H1 (cell line): ENCODE data around the gene FGF1. TPM values are rescaled to one million over a fixed set of nuclear protein-coding genes. Genes with fewer than 3 reads are reported as not detected.

ENCODE experiments used
- CTCF ChIA-PET: fragments of 300-600 bp; sonication (Branson Sonifier 250); formaldehyde crosslinking; loops from one replicate; lab custom pipeline; 2021; ENCODE audit not compliant: partially characterized antibody; lab: Charles Lee
- POLR2A ChIA-PET: fragments of 300-600 bp; sonication (Branson Sonifier 250); formaldehyde crosslinking; loops from one replicate; lab custom pipeline; 2021; ENCODE audit warnings: inconsistent platforms; ENCODE audit not compliant: partially characterized antibody; lab: Charles Lee
- DNase-seq, 2 experiments: peaks; one replicate each; pipeline versions ENCODE4 v3.0.0 to v3.0.0-alpha.2; 2010 to 2022; ENCODE audit warnings: low spot score in 2 of 2, low read depth in 1 of 2, mixed read lengths in 1 of 2
- FAIRE-seq: peaks from 2 replicates; lab custom pipeline; 2011; peaks lifted over from hg19 to GRCh38; lab: Jason Lieb, UNC
- H2AFZ ChIP-seq: 2 replicates; pipeline ENCODE4 v1.8.1; 2012; ENCODE audit warnings: low read length, inconsistent platforms
- H2AK5ac ChIP-seq: 2 replicates; pipeline ENCODE4 v1.6.1; 2013; ENCODE audit warnings: low read depth, low read length
- H2BK120ac ChIP-seq: replicated peaks from 2 replicates; pipeline ENCODE3; 2013; ENCODE audit warnings: low read depth, low read length, inconsistent platforms
- H2BK12ac ChIP-seq: 2 replicates; pipeline ENCODE4 v1.6.1; 2013; ENCODE audit warnings: low read depth, low read length
- H2BK15ac ChIP-seq: 2 replicates; pipeline ENCODE4 v1.6.1; 2013; ENCODE audit warnings: low read length
- H2BK20ac ChIP-seq: 2 replicates; pipeline ENCODE4 v1.6.1; 2013; ENCODE audit warnings: low read length
- H2BK5ac ChIP-seq: 2 replicates; pipeline ENCODE4 v1.6.1; 2013; ENCODE audit warnings: low read depth, low read length
- H3K14ac ChIP-seq: 2 replicates; pipeline ENCODE4 v1.6.1; 2013; ENCODE audit warnings: inconsistent platforms; ENCODE audit not compliant: insufficient read length
- H3K18ac ChIP-seq: 2 replicates; pipeline ENCODE4 v1.6.1; 2013; ENCODE audit warnings: low read length; ENCODE audit errors: extremely low read depth
- H3K23ac ChIP-seq: 2 replicates; pipeline ENCODE4 v1.6.1; 2013; ENCODE audit warnings: inconsistent platforms; ENCODE audit not compliant: insufficient read length
- H3K23me2 ChIP-seq: 2 replicates; pipeline ENCODE4 v1.6.1; 2013; ENCODE audit warnings: low read depth, low read length
- H3K27ac ChIP-seq: 2 replicates; pipeline ENCODE4 v1.6.1; 2011; ENCODE audit warnings: low read depth, low read length, inconsistent platforms
- H3K27me3 ChIP-seq, 4 experiments: replicated peaks in 1 of 4; 1 replicate in 1 of 4; 2 replicates in 3 of 4; pipeline versions ENCODE4 v1.6.1 to v1.8.1; 2011 to 2013; ENCODE audit warnings: low read length in 3 of 4, mild to moderate bottlenecking in 3 of 4, inconsistent platforms in 2 of 4, mixed read lengths in 2 of 4, moderate library complexity in 1 of 4; ENCODE audit not compliant: control insufficient read depth in 3 of 4, insufficient read depth in 3 of 4; ENCODE audit errors: extremely low read depth in 1 of 4
- H3K36me3 ChIP-seq, 4 experiments: 2 replicates each; pipeline versions ENCODE4 v1.6.1 to v1.8.1; 2011 to 2013; ENCODE audit warnings: mild to moderate bottlenecking in 4 of 4, low read length in 3 of 4, moderate library complexity in 2 of 4, control low read depth in 1 of 4, inconsistent platforms in 1 of 4; ENCODE audit not compliant: insufficient read depth in 4 of 4, control insufficient read depth in 2 of 4
- H3K4ac ChIP-seq: replicated peaks from 2 replicates; pipeline ENCODE3; 2013; ENCODE audit warnings: low read length, low read depth, mixed read lengths, inconsistent platforms; ENCODE audit not compliant: insufficient read length
- H3K4me1 ChIP-seq, 4 experiments: replicated peaks in 1 of 4; 1 replicate in 1 of 4; 2 replicates in 3 of 4; pipeline versions ENCODE4 v1.6.1 to v1.8.1; 2011 to 2013; ENCODE audit warnings: low read length in 3 of 4, inconsistent platforms in 2 of 4, mixed read lengths in 1 of 4; ENCODE audit not compliant: insufficient read depth in 4 of 4, control insufficient read depth in 3 of 4
- H3K4me2 ChIP-seq, 2 experiments: 2 replicates each; pipeline versions ENCODE4 v1.6.1 to v1.8.1; 2011 to 2013; ENCODE audit warnings: low read depth in 2 of 2, low read length in 2 of 2, control low read depth in 1 of 2, inconsistent platforms in 1 of 2, mild to moderate bottlenecking in 1 of 2; ENCODE audit not compliant: insufficient read depth in 1 of 2
- H3K4me3 ChIP-seq, 4 experiments: fragments of 200-600, 300-600 bp in 1 of 4; sonication (generic), shearing (Covaris generic), sonication (Bioruptor Twin) in 1 of 4; 2 replicates each; pipeline versions ENCODE4 v1.5.1 to v1.8.1; 2011 to 2016; ENCODE audit warnings: low read length in 4 of 4, low read depth in 3 of 4, control low read depth in 2 of 4, inconsistent platforms in 2 of 4, mild to moderate bottlenecking in 2 of 4, mixed read lengths in 1 of 4, moderate library complexity in 1 of 4; ENCODE audit not compliant: insufficient read depth in 2 of 4; ENCODE audit errors: extremely low read depth in 1 of 4
- H3K56ac ChIP-seq: replicated peaks from 2 replicates; pipeline ENCODE3; 2013; ENCODE audit warnings: low read depth, mild to moderate bottlenecking, mixed read lengths, low read length, inconsistent platforms; ENCODE audit not compliant: insufficient read length
- H3K79me1 ChIP-seq: 2 replicates; pipeline ENCODE4 v1.6.1; 2013; ENCODE audit warnings: low read depth, low read length, control low read depth
- H3K79me2 ChIP-seq, 2 experiments: 2 replicates each; pipeline versions ENCODE4 v1.6.1 to v1.8.1; 2012 to 2013; ENCODE audit warnings: low read length in 2 of 2, mild to moderate bottlenecking in 2 of 2, inconsistent platforms in 1 of 2; ENCODE audit not compliant: insufficient read depth in 2 of 2, control insufficient read depth in 1 of 2
- H3K9ac ChIP-seq, 4 experiments: replicated peaks in 1 of 4; 1 replicate in 1 of 4; 2 replicates in 3 of 4; pipeline versions ENCODE4 v1.6.1 to v1.8.1; 2011 to 2013; ENCODE audit warnings: low read depth in 3 of 4, low read length in 3 of 4, control low read depth in 2 of 4, mild to moderate bottlenecking in 2 of 4, moderate library complexity in 2 of 4, inconsistent platforms in 1 of 4; ENCODE audit errors: extremely low read depth in 1 of 4
- H3K9me3 ChIP-seq, 2 experiments: 2 replicates each; pipeline versions ENCODE4 v1.6.1 to v1.8.1; 2012 to 2013; ENCODE audit warnings: mild to moderate bottlenecking in 2 of 2, moderate library complexity in 2 of 2, control low read depth in 1 of 2, inconsistent platforms in 1 of 2, low read depth in 1 of 2, low read length in 1 of 2, mixed read lengths in 1 of 2; ENCODE audit not compliant: insufficient read depth in 2 of 2
- H4K20me1 ChIP-seq, 2 experiments: replicated peaks in 1 of 2; 2 replicates each; pipeline versions ENCODE3 to v1.8.1; 2011 to 2013; ENCODE audit warnings: inconsistent platforms in 2 of 2, low read length in 2 of 2, mild to moderate bottlenecking in 1 of 2; ENCODE audit not compliant: insufficient read depth in 2 of 2, control insufficient read depth in 1 of 2
- H4K5ac ChIP-seq: 2 replicates; pipeline ENCODE4 v1.6.1; 2013; ENCODE audit warnings: low read length, low read depth, mixed read lengths, inconsistent platforms; ENCODE audit not compliant: insufficient read length
- H4K8ac ChIP-seq: 2 replicates; pipeline ENCODE4 v1.8.0; 2013; ENCODE audit warnings: mild to moderate bottlenecking, moderate library complexity, low read length, inconsistent platforms; ENCODE audit not compliant: insufficient read depth; ENCODE audit errors: extremely low read depth
- H4K91ac ChIP-seq: replicated peaks from 2 replicates; pipeline ENCODE3; 2013; ENCODE audit warnings: low read length, mixed read lengths, inconsistent platforms; ENCODE audit not compliant: insufficient read length
- ASH2L ChIP-seq: fragments of 200-600, 300-600 bp; sonication (generic); IDR thresholded peaks from one replicate; pipeline ENCODE4 v1.7.1; 2017; ENCODE audit warnings: low read length
- CREB1 ChIP-seq: IDR thresholded peaks from 2 replicates; pipeline ENCODE4 v1.6.1; 2012; ENCODE audit warnings: inconsistent platforms
- JUN ChIP-seq: IDR thresholded peaks from 2 replicates; pipeline ENCODE4 v1.6.1; 2011; ENCODE audit warnings: low read depth, mild to moderate bottlenecking, improper control_type of control experiment, low read length
- RBBP5 ChIP-seq: IDR thresholded peaks from 2 replicates; pipeline ENCODE4 v1.7.1; 2012; ENCODE audit warnings: low read depth, mild to moderate bottlenecking, inconsistent platforms, low read length, moderate library complexity, borderline replicate concordance
- SIX5 ChIP-seq: IDR thresholded peaks from 2 replicates; pipeline ENCODE4 v1.6.1; 2011; ENCODE audit warnings: mild to moderate bottlenecking, low read depth, low read length
- WGBS, 2 experiments: shearing (Covaris generic) in 1 of 2; methylation state at CpG; one replicate each; pipeline versions ENCODE4 v1.1.6 to v1.1.7; 2013 to 2015; ENCODE audit warnings: low lambda C conversion rate in 2 of 2, mixed read lengths in 2 of 2, inconsistent platforms in 1 of 2, low coverage in 1 of 2, missing lambda C conversion rate in 1 of 2; ENCODE audit not compliant: insufficient replicate concordance in 2 of 2, insufficient coverage in 1 of 2, insufficient read length in 1 of 2; ENCODE audit errors: extremely low coverage in 1 of 2, missing lambda C conversion rate in 1 of 2; 5-methylcytosine and 5-hydroxymethylcytosine counted together
- polyA plus RNA-seq, 7 experiments: library from polyadenylated mRNA; depleted of rRNA in 3 of 7; stranded (reverse) in 5 of 7; unstranded in 2 of 7; fragments of >200 nt in 5 of 7; fragments of 200-250 nt in 2 of 7; gene quantifications; 1 replicate in 5 of 7; 2 replicates in 1 of 7; 4 replicates in 1 of 7; pipeline versions ENCODE4 v1.2.1 to v1.2.3, GENCODE V29; 2011 to 2013; ENCODE audit warnings: missing spikeins in 2 of 7, mixed read lengths in 2 of 7
- total RNA-seq: library from RNA; stranded (reverse); fragmentation: NEBNext Ultra II Directional; extraction: Animal tissue kit (Norgen Biotek cat#: 25700); gene quantifications from 2 replicates; pipeline ENCODE4 v1.2.1, GENCODE V29; 2021

Gene FGF1
- total and polyA plus RNA-seq, 2 of the 8 experiments (the other 6 are each of a cell fraction or from before 2014, with no cell fraction given): 0.30 to 0.50 TPM

DNA sequence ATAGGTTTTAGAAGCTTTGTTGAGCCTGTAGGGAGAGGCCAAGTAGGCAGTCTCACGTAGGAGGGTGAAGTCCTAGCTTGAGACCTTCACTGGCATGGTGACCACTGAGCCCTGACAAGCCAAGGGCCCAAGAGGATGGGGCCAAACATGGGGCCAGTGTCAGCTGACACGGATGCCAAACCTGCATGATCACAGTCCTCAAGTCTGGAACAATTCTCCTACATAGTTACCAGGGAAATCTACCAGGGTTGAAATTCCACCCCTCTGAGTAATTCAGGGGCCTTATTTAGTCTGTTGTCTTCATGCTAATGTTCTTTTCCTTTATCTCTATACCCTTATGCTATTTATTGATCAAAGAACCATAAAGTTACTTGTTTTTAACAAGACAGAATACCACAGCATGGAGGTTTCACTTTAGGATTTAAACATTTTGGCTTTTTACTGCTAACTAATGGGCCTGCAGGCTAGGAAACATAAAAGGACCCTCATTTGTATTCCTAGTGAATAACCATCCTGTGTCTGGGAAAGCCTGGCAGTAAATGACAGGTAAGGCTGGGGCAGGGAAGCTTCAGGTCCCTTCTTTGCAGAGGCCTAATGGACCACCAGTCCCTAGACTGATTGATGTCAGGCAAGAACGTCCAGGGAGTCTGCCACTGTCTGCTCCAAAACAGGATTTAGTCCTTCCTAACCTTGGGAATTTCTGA, 140.8 kb downstream of the FGF1 start:
- Histone ChIP-seq H3K4me1 (peaks cover 0 to 8% (median 2%) of the 10 kb centered on the region in 4 experiments; a peak in 3 of 7 replicates), H3K14ac (no peak overlapping the region), H2BK20ac (0 out of 2 replicates have a peak overlapping the region, but pooled peaks have one; percentile 77), H2AFZ (no peak overlapping the region), H3K36me3 (no peaks in the 10 kb centered on the region), H2BK15ac (peak overlapping the region; percentile 72), H4K91ac (peak overlapping the region; percentile 45), H3K79me1 (no peaks in the 10 kb centered on the region), H2BK120ac (no peak overlapping the region), H3K9me3 (no peaks in the 10 kb centered on the region)
- POLR2A ChIA-PET: interaction anchor here (0.9 kb wide), 1 partner anchor 200 kb away, joined by 3 read pairs; no protein-coding TSS in a partner anchor
- TF ChIP-seq JUN: no peak
- TF ChIP-seq CREB1: no peak
- no peak for TF ChIP-seq ASH2L
- TF ChIP-seq RBBP5: no peak
- TF ChIP-seq SIX5: no peak
- TF ChIP-seq, all 59 proteins: peak for 0
- Histone ChIP-seq H3K23ac (no peak overlapping the region), H2AK5ac (peak overlapping the region; percentile 60; the same call in 1 of the 2 replicates), H3K79me2 (no peaks in the 10 kb centered on the region), H3K27ac (no peak overlapping the region), H3K23me2 (peaks cover 2% of the 10 kb centered on the region; the same call in 1 of the 2 replicates), H3K27me3 (no peaks in the 10 kb centered on the region), H4K20me1 (no peaks in the 10 kb centered on the region), H4K8ac (no peak overlapping the region), H2BK5ac (peak overlapping the region; percentile 46; the same call in 1 of the 2 replicates), H3K4ac (no peak overlapping the region), H3K9ac (no peak overlapping the region), H2BK12ac (peak overlapping the region; percentile 85; the same call in 1 of the 2 replicates), H3K4me3 (no peak overlapping the region), H3K4me2 (no peak overlapping the region), H4K5ac (no peak overlapping the region), H3K18ac (no peak overlapping the region), H3K56ac (no peak overlapping the region)
- CTCF ChIA-PET: interaction anchor here (1.0 to 13.2 kb wide), 7 partner anchors 71 to 398 kb away, joined by 3 to 191 read pairs (median 4); partner anchors contain the start of gene SPRY4
- 84% methylated on average over 3 of the region's 3 CpGs; no CpG with 5 or more reads in 1 of the 2 experiments for WGBS, 2 experiments
- DNase-seq: no peak
- no peak for FAIRE-seq
